Right lobe of liver (tissue), 4 donors: ENCODE data around the gene TXNDC16.

Source experiments
- POLR2A ChIP-seq: fragments of 450-650 bp; IDR thresholded peaks from one replicate; pipeline ENCODE4 v1.6.1; 2017; ENCODE audit warnings: antibody characterized with exemption, mild to moderate bottlenecking
- TF ChIP-seq, protein P1 (sequence below), 4 donors: fragments of 200-600 bp in 3 of 4; fragments of 450-650 bp in 1 of 4; IDR thresholded peaks; one replicate each; pipeline versions ENCODE4 v1.5.1 to v1.8.0; 2016 to 2022; ENCODE audit warnings: antibody characterized with exemption in 4 of 4, mild to moderate bottlenecking in 2 of 4
- donor health status: DM: no; HTN: no; CAD: no.
- donor health status: DM: no; HTN: no; CAD: no.
- donor health status: DM: no; HTN: yes; CAD: no.

DNA sequence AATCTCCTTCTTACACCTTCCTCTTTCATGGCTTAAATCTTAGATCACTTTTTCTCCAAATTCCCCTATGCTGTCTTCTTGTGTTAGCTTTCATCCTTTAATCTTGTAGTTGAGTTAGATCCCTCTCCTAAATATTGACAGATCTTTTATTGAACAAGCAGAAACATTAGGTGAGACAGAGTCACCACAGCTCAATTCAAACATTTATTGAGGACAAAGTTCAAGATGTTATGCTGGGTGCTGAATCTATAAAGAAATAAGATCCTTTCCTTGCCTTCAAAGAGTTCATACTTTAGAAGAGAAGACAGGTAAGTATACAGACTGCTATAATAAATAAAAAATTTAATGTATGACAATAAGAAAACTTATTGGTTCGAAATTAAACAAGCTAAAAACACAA, 109.7 kb downstream of the TXNDC16 start:
- TF ChIP-seq, protein P1, sequence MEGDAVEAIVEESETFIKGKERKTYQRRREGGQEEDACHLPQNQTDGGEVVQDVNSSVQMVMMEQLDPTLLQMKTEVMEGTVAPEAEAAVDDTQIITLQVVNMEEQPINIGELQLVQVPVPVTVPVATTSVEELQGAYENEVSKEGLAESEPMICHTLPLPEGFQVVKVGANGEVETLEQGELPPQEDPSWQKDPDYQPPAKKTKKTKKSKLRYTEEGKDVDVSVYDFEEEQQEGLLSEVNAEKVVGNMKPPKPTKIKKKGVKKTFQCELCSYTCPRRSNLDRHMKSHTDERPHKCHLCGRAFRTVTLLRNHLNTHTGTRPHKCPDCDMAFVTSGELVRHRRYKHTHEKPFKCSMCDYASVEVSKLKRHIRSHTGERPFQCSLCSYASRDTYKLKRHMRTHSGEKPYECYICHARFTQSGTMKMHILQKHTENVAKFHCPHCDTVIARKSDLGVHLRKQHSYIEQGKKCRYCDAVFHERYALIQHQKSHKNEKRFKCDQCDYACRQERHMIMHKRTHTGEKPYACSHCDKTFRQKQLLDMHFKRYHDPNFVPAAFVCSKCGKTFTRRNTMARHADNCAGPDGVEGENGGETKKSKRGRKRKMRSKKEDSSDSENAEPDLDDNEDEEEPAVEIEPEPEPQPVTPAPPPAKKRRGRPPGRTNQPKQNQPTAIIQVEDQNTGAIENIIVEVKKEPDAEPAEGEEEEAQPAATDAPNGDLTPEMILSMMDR (IDR thresholded peaks at IDR 0.05) = no peak
- TF ChIP-seq POLR2A = no peak
